Measurements from ENCODE around the gene ASIC4. TPM values are rescaled to one million over a fixed set of nuclear protein-coding genes. Genes with fewer than 3 reads are reported as not detected.

The ASIC4 gene
- total and polyA plus RNA-seq, 2 experiments from 2014 or later, result 0.13 to 3.6 TPM

- no peaks in the 10 kb centered on the region for H3K9me3 Mint-ChIP-seq
- Histone ChIP-seq H3K79me2 (replicated peaks; ENCODE audit: insufficient read depth) (no peaks in the 10 kb centered on the region), H3K9me2 (ENCODE audit: insufficient read depth) (no peaks in the 10 kb centered on the region), H4K20me1 (replicated peaks; ENCODE audit: insufficient read depth) (no peaks in the 10 kb centered on the region), H3K36me3 (ENCODE audit: insufficient read depth) (no peaks in the 10 kb centered on the region), H3K4me3 (peak overlapping the region; percentile 58), H3K4me1 (ENCODE audit: insufficient read depth) (peaks cover 47% of the 10 kb centered on the region), H3K27me3 (ENCODE audit: insufficient read depth) (peaks cover 40% of the 10 kb centered on the region), H3K4me2 (peak overlapping the region; percentile 79), H2AFZ (no peak overlapping the region), H3K27ac (ENCODE audit: low read depth) (no peak overlapping the region), H3F3A (replicated peaks; ENCODE audit: low read depth) (peaks cover 17% of the 10 kb centered on the region)
- DNase-seq (ENCODE audit: low spot score) (no peak), ATAC-seq (no peak)
- no peak for TF ChIP-seq ZNF462 (CRISPR knock-in tag; IDR thresholded peaks at IDR 0.05)
- no peak for TF ChIP-seq STAT1 (IDR thresholded peaks at IDR 0.05; ENCODE audit: unreplicated experiment)
- TF ChIP-seq ZNF114 (CRISPR knock-in tag; IDR thresholded peaks at IDR 0.05), result no peak
- TF ChIP-seq ZNF331 (CRISPR knock-in tag; IDR thresholded peaks at IDR 0.05; ENCODE audit: low read depth), result no peak
- no peak for TF ChIP-seq POLR2AphosphoS5 (IDR thresholded peaks at IDR 0.05; ENCODE audit: low read depth)
- TF ChIP-seq REST (IDR thresholded peaks at IDR 0.05; ENCODE audit: unreplicated experiment), result no peak
- TF ChIP-seq NANOG (IDR thresholded peaks at IDR 0.05; ENCODE audit: borderline replicate concordance), result no peak
- TF ChIP-seq ETS1 (IDR thresholded peaks at IDR 0.05), result no peak
- TF ChIP-seq EZH2 (IDR thresholded peaks at IDR 0.05; ENCODE audit: low read depth, unreplicated experiment), result no peak
- no peak for TF ChIP-seq EZH2phosphoT487 (IDR thresholded peaks at IDR 0.05; ENCODE audit: unreplicated experiment)
- no peak for TF ChIP-seq CTCF (conservative IDR thresholded peaks at IDR 0.05; ENCODE audit: low read depth in 2 of 2)
- no peak for TF ChIP-seq JUNB (IDR thresholded peaks at IDR 0.05; ENCODE audit: unreplicated experiment)
- TF ChIP-seq CREB1 (CRISPR knock-in tag; IDR thresholded peaks at IDR 0.05; ENCODE audit: low read depth), result no peak
- H3K4me3 Mint-ChIP-seq, result peak overlapping the region; percentile 84
- peak overlapping the region; percentile 38; the same call in 1 of the 2 replicates for H3K27ac Mint-ChIP-seq
- H3K36me3 Mint-ChIP-seq (ENCODE audit: low read depth), result peaks cover 4% of the 10 kb centered on the region; the same call in 2 of the 3 replicates
- H3K27me3 Mint-ChIP-seq (ENCODE audit: insufficient read depth, low read depth, poor library complexity), result peaks cover 46% of the 10 kb centered on the region
- peaks cover 54% of the 10 kb centered on the region for H3K4me1 Mint-ChIP-seq
These were observed 15.3 kb upstream of the ASIC4 start for GRCh38 chr2:219499058-219499307.
